K562 (cell line): ENCODE data around the gene HNRNPU. TPM values are rescaled to one million over a fixed set of nuclear protein-coding genes. Genes with fewer than 3 reads are reported as not detected.
A peak's percentile ranks its signal among the peaks of the same experiment; 100 is the strongest.

Experiments used
- ARID4B ChIP-seq: sonication (generic); formaldehyde crosslinking; IDR thresholded peaks from 2 replicates; pipeline ENCODE4 v1.8.0; 2022; ENCODE audit warnings: mild to moderate bottlenecking, missing genetic modification reagents
- GABPA ChIP-seq: fragments of 200-800 bp; sonication (Bioruptor generic); conservative IDR thresholded peaks from 2 replicates; pipeline ENCODE4 v1.6.1; 2016; ENCODE audit warnings: low read depth, missing genetic modification characterization, missing compliant biosample characterization
- HNRNPH1 ChIP-seq: fragments of 200-400 bp; formaldehyde crosslinking; optimal IDR thresholded peaks from 2 replicates; pipeline ENCODE3; 2017; ENCODE audit warnings: low read depth, mild to moderate bottlenecking, low read length, moderate library complexity
- HSF4 ChIP-seq: fragments of 250-450 bp; sonication (Bioruptor Pico); IDR thresholded peaks from 2 replicates; pipeline ENCODE4 v2.1.2; 2022; ENCODE audit warnings: mild to moderate bottlenecking, moderate library complexity, borderline replicate concordance
- PHTF2 ChIP-seq: fragments of 250-450 bp; sonication (Bioruptor Pico); IDR thresholded peaks from 2 replicates; pipeline ENCODE4 v1.5.0; 2021; ENCODE audit warnings: mild to moderate bottlenecking
- ZNF407 ChIP-seq: fragments of 450-650 bp; IDR thresholded peaks from 2 replicates; pipeline ENCODE4 v1.6.1; 2016; ENCODE audit warnings: low read depth
- ZNF444 ChIP-seq: fragments of 250-450 bp; sonication (Bioruptor Pico); IDR thresholded peaks from 2 replicates; pipeline ENCODE4 v1.4.0; 2020; ENCODE audit warnings: mild to moderate bottlenecking, moderate library complexity
- ZNF609 ChIP-seq: sonication (generic); formaldehyde crosslinking; IDR thresholded peaks from 2 replicates; pipeline ENCODE4 v1.8.1; 2023; ENCODE audit warnings: missing genetic modification reagents, mild to moderate bottlenecking, borderline replicate concordance
- polyA plus RNA-seq, 8 experiments: library from polyadenylated mRNA; depleted of rRNA in 4 of 8; stranded (reverse) in 5 of 8; unstranded in 3 of 8; fragments of >200 nt; fragmentation: Nextera tagmentation in 2 of 8; fragmentation: Illumina TruSeq in 1 of 8; extraction: Ambion mirVana in 2 of 8; extraction: Trizol in 1 of 8; gene quantifications; 2 replicates each; pipeline versions ENCODE4 v1.2.1 to v1.2.3, GENCODE V29; 2011 to 2014; ENCODE audit warnings: inconsistent platforms in 1 of 8, missing spikeins in 1 of 8
- total RNA-seq, 7 experiments: library from RNA; depleted of rRNA in 6 of 7; stranded (reverse); fragments of >200 nt in 6 of 7; fragmentation: Illumina TruSeq in 2 of 7; extraction: Trizol in 2 of 7; gene quantifications; 2 replicates each; pipeline versions ENCODE4 v1.2.1 to v1.2.3, GENCODE V29; 2011 to 2021; ENCODE audit warnings: low replicate concordance in 1 of 7

HNRNPU gene
- total and polyA plus RNA-seq, 9 of the 15 experiments (the other 6 are each of a cell fraction or from before 2014, with no cell fraction given): 159 to 777 (median 577) TPM

- no peak for TF ChIP-seq ZNF609 (CRISPR knock-in tag)
- no peak for TF ChIP-seq ZNF444 (CRISPR knock-in tag)
- TF ChIP-seq HNRNPH1: no peak
- TF ChIP-seq GABPA (tag): peak; percentile 5; the same call in 1 of the 2 replicates
- TF ChIP-seq PHTF2 (CRISPR knock-in tag): no peak
- no peak; the same call in 1 of the 2 replicates for TF ChIP-seq ZNF407
- TF ChIP-seq ARID4B (CRISPR knock-in tag): no peak; the same call in 1 of the 2 replicates
- TF ChIP-seq HSF4 (CRISPR knock-in tag): no peak
These were observed 30.4 kb downstream of the HNRNPU start (continued) for GRCh38 chr1:244833734-244834542.
